Germinal center (tissue), 1 donor: ENCODE results near the gene CCDC112.

Source experiments
- DNase-seq: peaks from one replicate; pipeline ENCODE4 v3.0.0; 2012; ENCODE audit warnings: mixed read lengths, low spot score

CCDC112 gene

DNA sequence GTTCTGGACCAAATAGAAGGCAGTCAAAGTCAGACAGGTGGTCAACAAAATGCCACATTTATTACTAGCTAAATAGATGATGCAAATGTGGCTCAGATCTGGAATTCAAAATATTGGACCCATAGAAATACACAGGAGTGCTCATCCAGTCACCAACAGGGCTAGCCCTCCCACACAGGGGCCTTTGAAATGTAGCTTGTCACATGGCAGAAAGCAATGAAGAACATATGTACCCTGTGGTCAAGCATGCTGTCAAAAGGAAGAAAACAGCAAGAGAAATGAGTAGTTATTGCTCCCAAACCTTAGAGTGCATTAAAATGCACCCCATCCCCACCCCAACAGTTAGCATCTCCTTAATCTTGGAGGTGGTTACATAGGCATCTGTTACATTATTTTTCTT is 20.9 kb upstream of the CCDC112 start:
- no peak for DNase-seq

DNA sequence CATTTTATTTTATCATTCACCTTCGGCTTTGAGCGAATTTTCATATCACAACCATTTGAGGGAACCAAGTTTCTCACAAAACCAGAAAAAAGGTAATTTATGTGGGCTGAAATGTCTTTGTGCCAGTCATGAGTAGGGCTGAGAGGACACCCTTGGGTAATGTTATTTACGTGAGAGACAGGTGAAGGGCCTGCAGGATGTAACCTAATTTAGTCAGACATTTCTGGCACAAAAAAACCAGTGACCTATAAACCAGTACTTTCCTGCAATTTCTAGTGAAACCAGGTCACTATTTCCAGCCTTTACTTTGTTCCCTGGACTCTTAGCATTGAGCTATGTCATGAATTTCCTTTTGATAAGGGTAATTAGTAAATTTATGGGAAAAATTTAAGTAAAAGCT is 17.2 kb upstream of the CCDC112 start:
- DNase-seq = no peak

DNA sequence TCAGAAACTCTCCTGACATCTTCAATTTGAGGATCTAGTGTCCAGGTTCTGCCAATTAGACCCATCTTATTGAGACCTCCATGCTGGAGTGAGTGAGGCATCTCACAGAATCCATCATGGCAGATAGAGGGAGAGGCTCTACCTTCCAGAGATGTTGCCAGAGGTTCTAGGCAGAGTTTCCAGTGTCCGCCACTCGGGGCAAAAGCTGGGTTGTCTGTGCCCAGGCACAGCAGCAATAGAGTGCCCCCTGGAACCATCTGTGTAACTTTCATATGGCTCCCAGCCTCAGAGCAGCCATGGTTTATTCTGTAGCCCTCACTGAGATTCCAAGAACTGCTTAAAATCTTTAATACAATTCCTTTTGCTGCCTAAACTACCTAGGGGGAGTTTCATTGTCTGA is 16.6 kb upstream of the CCDC112 start:
- no peak for DNase-seq

DNA sequence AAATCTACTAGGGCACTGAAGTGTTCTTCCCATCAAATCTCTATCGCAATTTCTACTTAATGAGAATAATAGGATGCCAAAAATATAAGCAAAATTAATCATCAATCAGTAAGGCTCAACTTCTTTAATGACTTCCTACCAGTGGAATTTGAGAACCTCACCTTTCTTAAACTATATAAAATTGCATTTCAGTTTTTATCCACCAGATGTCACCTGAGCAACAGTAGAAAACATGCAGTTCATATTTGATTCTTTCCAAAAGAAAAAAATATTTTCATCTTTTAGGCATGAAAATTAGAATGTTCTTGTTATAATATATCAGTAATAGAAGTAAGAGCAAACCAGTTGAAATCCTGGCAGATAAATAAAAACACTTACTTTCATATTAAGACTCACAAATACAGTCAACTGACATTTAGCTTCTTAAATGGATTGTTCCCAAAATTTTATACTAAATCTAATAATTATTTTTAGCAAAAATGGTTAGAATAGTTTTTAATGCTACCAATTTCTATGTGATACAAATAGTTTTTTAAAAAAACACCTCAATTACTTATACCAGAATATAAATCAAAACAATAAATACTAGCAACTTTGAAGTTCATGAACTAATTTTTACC is 13.4 kb upstream of the CCDC112 start:
- DNase-seq = peak; percentile 10

DNA sequence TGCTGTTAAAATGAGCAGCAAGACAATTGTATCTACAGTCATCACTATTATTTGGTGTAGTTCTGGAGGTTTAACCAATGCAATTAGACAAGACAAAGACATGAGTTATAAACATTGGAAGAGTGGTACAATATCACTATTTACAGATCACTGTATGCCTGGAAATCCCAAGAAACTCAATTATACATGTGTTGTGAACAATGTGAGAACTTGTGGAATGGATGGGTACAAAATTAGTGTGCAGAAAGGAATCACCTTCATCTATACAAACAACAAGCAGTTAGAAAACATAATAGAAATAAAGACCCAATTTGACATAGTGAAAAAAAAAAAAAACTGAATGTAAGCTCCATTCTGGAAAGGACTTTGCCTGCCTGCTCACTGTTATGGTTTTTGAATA is 12.4 kb upstream of the CCDC112 start:
- no peak for DNase-seq

DNA sequence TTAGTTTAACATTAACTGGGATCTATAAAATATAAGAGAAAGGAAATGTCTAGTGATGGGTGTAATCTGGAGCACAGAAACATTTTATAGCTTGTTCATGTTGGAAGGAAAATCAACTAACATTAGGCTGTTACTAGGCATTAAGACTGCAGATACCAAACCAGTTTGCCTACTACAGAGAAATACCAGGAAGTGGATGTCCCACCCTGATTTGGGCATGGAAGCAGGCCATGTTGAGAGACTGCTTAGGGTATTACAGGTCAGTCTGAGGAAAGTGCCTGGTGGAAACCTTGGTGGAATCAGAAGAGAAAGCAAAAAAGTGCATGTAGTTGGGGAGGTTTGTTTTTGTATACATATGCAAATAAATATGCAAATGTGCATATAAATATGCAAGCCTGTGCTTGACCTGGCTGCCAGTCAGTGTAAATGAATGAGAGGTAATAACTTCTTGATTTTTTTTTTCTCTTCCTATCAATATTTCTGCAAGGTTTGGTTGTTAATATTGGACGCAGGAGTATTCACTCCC is 9.6 kb upstream of the CCDC112 start:
- no peak for DNase-seq

DNA sequence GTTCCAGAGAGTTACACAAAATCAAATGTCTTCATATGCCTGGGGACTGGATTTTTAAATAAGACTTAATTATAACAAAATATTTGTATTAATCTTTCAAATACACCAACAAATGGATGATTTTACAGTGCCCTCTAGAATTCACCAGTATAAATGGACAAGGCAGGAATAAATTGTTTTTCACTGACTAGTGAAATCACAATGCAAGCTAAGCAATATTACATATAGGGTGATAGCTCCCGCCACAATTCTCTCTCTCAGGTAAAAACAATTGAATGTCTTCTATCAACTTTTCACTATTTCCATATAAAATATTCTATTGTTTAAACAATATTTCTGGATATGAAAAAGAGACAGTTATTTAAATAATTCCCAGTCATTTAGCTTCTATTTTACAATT is 8.0 kb upstream of the CCDC112 start:
- no peak for DNase-seq

DNA sequence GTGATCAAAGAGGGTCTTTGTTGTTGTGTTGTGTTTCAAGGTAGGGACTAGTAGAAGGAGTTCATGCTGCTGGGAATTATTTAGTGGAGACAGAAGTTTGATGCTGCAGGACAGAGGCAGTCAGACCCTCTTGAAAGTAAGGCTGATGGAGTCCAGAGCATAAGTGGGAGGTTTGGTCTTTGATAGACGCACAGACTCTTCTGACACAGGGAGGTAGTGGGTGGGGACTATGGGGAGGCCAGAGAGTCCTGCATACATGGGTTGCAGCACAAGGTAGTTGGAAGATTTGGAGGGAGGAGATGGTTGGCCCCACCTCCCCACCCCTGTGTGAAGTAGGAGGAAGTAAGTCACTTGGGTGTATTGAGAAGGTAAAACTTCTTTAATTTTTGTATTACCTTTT is 2.4 kb upstream of the CCDC112 start:
- DNase-seq = no peak

DNA sequence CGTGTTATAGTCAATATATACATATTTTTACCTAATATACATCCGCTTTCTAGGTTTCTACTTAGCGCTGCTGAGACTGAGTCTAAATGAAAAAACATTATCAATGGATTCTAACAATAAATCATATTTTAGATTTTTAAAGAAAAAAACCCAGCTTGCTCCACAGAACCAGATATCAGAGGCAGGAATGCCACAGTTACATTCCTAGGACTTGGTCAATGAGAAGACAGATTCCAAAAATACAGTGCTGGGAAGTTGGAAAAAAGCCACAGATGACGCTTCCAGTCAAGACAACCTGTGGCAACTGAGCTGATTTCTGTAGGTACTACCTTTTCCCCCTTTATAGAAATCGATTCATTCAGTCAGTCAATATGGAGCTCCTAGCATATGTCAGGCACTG is 577 bp upstream of the CCDC112 start:
- no peak for DNase-seq

DNA sequence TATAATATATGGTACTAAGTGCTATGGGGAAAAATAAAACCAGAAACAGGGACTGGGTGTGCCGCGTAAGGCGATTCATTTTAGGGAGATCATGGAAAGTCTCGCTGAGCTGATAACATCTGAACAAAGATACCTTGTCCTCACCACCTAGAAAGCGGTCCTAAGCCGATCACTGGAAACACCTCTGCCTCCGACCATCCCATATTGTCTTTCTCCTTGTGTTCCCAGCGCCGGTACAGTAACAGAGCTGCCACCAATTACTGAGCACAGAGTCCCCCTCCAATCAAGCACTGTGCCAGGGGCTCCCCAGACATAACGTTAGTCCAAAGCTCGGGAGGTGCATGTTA is 704 bp downstream of the CCDC112 start:
- DNase-seq = no peak

DNA sequence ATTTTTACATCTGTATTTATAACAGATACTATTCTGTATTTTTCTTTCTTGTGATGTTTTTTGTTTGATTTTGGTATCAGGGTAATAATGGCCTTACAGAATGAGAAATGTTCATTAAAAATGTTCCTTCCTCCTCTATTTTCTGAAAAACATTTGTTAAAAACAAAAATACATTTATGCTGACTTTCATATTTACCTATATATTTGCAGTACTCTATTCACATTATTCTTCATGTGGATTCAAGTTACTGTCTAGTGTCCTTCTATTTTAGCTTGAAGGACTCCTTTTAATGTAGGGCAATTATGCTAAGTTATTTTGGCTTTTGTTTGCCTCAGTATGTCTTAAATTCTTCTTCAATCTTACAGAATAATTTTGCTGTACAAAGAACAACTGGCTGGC is 5.1 kb downstream of the CCDC112 start:
- DNase-seq = no peak

DNA sequence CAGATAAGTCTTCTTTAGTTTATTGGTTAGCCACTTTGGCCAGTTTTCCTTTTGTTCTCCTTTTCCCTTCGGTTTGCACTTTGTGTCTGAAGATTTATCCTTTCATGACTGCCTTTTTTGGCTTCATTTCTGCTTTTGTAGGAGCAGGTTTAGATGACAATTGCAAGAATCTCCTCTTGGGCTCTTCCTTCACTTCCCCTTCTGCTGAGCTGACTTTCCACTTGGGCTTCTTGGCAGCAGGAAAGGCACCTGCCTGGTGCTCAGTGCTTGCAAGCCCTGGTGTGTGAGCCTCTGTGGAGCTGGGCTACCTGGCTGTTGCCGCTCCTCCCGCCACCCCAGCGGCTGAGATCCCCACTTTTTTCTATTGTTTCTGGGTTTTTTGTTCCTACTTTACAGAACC is 7.3 kb downstream of the CCDC112 start:
- no peak for DNase-seq

DNA sequence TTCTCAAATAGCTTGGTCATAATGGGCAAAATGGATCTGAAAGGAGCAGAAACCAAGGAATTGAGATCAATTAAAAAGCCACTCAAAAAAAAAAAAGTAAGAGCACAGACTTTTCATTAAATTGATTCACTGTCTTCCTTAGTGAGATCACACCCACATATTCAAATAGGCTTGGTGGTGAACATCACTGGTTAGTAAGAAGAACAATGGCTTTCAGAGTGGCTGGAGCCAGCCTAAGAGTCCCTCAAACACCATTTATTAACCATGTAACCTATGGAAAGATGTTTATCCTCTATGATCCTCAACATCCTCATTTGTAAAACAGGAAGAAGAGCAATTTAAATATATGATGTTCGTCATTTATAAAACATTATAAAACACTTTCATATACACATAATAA is 12.4 kb downstream of the CCDC112 start:
- DNase-seq = no peak

DNA sequence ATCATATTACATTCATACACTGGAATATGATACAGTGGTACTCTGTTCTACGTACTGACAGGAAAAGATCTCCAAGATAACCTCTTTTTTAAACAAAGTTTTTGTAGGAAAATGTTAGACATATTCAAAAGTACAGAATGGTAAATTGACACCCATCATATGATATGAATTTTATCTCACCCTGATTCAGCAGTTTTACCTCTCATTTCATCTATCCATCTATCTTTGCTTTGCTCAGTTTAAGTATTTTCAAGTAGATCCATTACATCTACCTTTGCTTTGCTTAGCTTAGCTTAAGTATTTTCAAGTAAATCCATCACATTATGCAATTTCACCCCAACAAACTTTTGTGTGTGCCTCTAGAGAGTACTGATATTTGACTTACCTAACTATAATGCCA is 14.3 kb downstream of the CCDC112 start:
- no peak for DNase-seq

DNA sequence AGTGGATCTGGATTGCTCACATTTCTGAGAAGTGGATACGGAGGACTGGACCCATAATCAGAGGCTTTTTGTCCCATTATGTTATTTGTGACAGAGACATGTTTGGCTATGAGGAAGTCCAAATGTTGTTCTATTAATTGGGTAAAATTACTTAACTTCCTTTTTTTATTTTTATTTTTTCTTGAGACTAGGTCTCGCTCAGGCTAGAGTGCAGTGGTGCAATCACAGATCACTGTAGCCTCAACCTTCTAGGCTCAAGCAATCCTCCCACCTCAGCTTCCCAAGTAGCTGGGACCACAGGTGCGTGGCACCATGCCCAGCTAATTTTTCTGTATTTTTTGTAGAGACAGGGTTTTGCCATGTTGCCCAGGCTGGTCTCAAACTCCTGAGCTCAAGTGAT is 21.9 kb downstream of the CCDC112 start:
- DNase-seq = peak; percentile 19

DNA sequence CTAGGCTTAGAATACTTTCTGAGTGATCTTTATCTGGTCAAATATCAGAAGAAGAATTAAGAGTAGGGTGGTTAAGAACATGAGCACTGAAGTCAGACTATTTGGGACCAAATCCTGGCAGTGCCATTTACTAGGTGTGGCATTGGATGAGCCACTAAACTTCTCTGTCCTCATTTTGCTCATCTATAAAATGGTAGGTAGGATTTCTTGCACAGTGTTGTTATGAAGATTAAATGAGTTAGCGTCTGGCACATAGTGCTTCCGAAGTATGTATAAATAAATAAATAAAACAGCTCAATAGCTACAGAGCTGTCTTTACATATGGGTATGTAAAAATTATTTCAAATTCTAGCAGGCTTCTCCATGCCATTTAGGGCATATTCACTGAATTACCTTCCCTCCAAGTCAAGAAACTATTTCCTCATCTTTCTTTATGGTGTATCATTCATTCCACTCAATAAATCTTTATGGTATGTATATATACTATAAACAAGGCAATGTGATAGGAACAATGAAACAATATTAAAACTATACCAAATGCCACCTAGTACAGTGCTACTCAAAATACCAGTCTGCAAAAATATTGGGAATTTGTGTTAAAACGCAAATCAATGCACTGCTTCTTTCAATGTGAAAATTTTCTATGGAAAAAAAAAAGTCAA is 24.0 kb downstream of the CCDC112 start:
- DNase-seq = no peak

DNA sequence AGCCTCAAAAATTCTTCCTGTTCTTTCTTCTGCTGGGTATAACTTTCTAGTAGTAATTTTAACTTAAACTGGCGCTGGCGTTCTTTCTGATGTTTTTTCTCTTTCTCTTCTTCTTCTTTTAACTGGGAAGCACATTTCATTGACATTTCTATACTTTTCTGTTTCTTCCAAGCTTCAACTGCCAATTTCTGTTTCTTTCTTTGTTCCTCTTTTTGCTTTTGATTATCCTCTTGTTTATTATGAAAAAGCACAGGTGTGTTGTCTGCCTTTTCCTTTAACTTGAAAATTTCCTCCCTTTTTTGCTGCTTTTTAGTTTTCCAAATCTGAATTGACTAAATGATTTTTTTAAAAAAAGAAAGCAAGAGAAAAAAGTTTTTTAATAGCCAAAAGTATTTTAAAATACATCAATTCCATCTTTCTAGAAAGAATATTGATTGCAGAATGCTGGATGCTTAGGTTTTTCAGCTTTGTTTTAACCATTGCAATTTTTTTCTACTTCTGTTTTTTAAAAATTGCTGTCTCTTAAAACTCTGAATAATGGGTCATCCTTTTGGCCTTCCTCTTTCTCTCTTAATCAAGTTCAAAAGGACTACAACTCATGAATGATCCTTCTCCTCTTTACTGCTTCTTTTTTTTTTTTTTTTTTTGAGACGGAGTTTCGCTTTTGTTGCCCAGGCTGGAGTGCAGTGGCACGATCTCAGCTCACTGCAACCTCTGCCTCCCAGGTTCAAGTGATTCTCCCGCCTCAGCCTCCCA is 25.0 kb downstream of the CCDC112 start:
- no peak for DNase-seq

DNA sequence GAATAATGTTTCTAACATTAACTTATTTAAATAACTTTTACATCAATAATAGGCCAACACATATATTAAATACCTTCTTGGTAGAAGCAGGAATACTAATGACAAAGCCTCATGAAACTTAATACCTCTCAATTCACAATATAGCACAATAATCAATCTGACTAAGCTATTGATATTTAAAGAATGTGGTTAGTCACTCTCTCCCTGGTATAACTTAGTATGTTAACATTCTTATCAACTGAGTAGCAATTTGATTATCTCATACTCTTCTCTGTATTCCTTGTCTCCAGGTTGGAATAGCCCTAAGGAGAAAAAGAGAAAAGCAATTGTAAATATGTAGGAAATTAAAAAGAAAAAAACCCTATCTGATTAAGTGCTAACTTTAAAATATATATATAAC is 28.8 kb downstream of the CCDC112 start:
- no peak for DNase-seq

DNA sequence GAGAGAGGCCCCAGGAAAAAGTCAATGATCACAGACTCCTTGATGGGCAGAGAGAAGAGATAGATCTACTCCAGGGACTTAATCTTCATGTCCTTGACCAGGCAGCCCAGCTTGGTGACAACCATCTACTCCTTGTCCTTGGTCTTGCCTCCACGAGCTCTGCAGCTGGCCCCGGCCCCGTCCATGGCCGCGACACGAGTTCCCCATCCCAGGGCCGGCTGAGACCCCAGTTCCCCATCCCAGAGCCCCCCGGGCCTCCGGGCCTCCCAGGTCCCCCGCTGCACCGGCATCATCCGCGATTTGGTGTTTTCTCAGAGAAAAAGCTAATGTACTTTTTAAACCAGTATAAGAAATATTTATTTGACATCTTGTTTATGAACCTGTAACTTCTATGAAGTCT is 31.2 kb downstream of the CCDC112 start:
- no peak for DNase-seq

DNA sequence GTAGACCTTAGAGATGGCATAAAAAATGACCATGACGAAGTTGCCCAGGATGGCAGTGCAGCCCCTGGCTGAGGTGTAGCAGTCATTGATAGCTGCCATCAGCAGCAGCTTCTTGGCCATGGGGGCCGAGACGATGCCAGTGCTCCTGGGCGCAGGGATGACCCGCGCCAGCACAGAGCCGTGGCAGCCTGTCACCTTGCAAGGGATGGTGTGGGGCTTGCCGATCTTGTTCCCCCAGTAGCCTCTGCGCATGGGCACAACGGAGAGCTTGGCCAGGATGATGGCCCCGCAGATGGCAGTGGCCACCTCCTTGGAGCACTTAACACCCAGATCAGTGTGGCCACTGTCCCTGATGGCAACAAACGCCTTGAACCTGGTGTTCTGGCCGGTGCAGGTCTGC is 31.7 kb downstream of the CCDC112 start:
- no peak for DNase-seq

DNA sequence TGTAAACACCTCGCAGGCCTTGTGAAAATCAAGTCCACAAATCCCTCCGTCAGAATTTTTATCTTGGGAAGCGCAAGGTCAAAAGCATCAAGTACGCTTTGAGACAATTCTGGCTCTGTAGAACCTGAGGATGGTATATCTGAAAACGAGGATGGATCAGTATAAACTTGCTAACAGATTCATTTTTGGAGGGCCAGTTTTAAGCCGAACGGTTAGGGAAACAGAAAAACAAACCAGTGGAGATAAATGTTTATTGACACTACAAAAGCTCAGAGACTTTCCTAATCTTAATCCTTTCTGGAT is 33.4 kb downstream of the CCDC112 start:
- no peak for DNase-seq

DNA sequence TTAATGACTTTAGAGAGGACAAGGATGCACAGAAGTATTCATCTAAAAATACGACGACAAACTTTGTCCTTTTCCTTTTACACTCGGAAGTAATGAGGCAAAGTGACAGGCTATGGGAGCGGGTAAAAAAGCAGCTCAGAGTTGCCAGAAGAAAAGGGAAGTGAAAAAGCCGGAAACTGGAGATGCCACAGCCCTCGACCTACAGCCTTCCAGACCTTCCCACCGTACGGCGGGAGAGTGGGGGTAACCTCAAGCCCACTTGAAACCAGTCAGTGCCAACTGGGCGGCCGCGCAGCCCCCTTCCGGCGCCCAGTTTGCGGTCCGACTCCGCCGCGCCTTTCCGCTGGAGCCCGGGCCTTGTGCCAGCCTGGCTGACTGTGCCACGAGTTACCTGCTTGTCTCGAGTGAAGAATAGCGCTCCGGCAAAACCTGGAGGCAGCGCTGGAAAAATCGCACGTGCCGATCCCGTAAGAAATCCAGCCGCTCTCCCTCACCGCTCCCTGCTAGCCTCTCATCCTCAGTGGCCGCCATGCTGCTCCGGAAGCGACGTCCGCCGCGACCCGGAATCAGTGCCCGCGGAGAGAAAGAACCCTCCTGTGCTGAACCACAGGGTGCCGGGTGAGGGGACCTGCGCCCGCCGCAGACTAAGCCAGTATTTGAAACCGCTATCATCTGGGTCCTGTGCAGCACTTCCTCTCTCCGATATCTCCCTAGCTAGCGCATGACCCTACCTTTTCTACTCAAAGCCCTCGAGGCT is 34.0 kb downstream of the CCDC112 start, which contains the start of gene PGGT1B:
PGGT1B (minus strand) TSS at position 557 of the 757 bp plus-strand sequence; CDS start at position 531, 26 bp downstream.
- peak; percentile 75 for DNase-seq

DNA sequence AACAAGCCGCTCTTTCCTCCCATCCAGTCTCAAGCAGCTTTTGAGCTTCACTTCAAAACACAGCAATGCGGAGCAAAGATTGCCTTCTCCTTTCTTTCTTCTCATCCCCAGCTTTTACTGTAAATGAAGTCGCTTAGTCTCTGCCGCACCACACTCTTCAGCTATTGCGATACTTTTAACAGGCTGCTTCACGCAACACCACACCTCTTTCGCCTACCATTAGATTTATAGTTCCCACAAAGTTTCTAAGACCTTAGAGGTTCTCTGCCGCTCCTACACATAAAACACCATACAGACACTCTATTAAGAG is 34.5 kb downstream of the CCDC112 start:
- DNase-seq = peak; percentile 27
